Effector memory CD8-positive, alpha-beta T cell (primary cell): Measurements from ENCODE around the gene PRKCB.
"Not testable (repeated sequence)": the region's sequence is repeated elsewhere in the genome, so short reads cannot be mapped to it uniquely, and the experiment has no call there.

Source experiments
- ATAC-seq: fragments of 150-1000 bp; cut with Tn5 transposase; replicated peaks from 2 replicates; pipeline ENCODE4 v1.10.0; 2021; ENCODE audit warnings: mild to moderate bottlenecking, moderate library complexity
- DNase-seq, 3 experiments: peaks; one replicate each; pipeline ENCODE4 v3.0.0; 2021
- H3K27ac Mint-ChIP-seq, 2 donors: one replicate each; pipeline ENCODE4 v1.8.0; 2022; ENCODE audit warnings: mild to moderate bottlenecking in 2 of 2, mixed read lengths in 2 of 2, moderate library complexity in 2 of 2
- H3K27me3 Mint-ChIP-seq, 2 donors: one replicate each; pipeline ENCODE4 v1.8.0; 2022; ENCODE audit warnings: mixed read lengths in 2 of 2
- H3K36me3 Mint-ChIP-seq: one replicate; pipeline ENCODE4 v1.8.0; 2022; ENCODE audit warnings: mild to moderate bottlenecking, moderate library complexity, mixed read lengths; ENCODE audit not compliant: insufficient read depth
- H3K4me1 Mint-ChIP-seq, 2 donors: one replicate each; pipeline ENCODE4 v1.8.0; 2022; ENCODE audit warnings: low read depth in 2 of 2, mixed read lengths in 2 of 2
- H3K4me3 Mint-ChIP-seq, 2 donors: one replicate each; pipeline ENCODE4 v1.8.0; 2022; ENCODE audit warnings: mild to moderate bottlenecking in 2 of 2, mixed read lengths in 2 of 2, moderate library complexity in 2 of 2
- H3K9me3 Mint-ChIP-seq, 2 donors: one replicate each; pipeline ENCODE4 v1.8.0; 2022; ENCODE audit warnings: mixed read lengths in 2 of 2

PRKCB gene

DNA sequence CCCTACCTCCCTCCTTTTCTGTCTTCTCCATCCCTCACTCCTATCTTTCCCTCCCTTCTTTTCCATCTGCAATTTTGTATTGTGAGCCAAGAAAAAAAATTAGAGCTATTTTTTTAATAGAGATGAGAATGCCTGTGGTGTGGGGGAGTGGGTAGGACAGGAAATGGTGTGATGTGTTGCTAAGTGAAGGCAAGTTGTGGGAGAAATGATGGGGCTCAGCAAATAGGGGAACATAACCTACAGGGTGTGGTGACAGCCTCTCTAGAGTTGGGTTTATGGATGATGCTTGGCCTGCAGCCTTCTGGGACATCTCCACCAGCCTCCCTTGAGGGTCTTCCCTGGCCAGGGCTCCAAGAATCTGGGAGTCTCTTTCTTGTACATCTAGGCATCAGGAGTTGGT, 257.3 kb downstream of the PRKCB start:
- peak overlapping the region in 1 of 2 donors; percentile 35 for H3K27ac Mint-ChIP-seq
- peak; percentile 55 for ATAC-seq
- no peak overlapping the region for H3K4me3 Mint-ChIP-seq
- no peak for DNase-seq
- H3K36me3 Mint-ChIP-seq, result peaks cover 47% of the 10 kb centered on the region
- H3K4me1 Mint-ChIP-seq, result peaks cover 17 to 33% of the 10 kb centered on the region in 2 donors
- H3K27me3 Mint-ChIP-seq, result no peaks in the 10 kb centered on the region
- peaks cover 0 to 5% of the 10 kb centered on the region in 2 donors for H3K9me3 Mint-ChIP-seq

DNA sequence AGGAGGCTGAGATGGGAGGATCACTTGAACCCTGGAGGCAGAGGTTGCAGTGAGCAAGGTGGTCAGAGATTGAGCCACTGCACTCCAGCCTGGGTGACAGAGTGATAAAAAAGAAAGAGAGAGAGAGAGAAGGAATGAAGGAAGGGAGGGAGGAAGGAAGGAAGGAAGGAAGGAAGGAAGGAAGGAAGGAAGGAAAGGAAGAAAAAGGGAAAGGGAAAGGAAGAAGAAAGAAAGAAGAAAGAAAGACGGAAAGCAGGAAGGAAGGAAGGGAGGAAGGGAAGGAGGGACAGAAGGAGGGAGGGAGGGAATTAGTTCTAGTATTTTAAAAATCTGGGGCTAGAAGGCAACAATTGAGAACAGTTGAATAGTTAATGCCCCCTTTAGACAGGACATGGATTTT, 258.9 kb downstream of the PRKCB start:
- peaks cover 16 to 37% of the 10 kb centered on the region in 2 donors for H3K4me1 Mint-ChIP-seq
- peaks cover 0 to 5% of the 10 kb centered on the region in 2 donors for H3K9me3 Mint-ChIP-seq
- peaks cover 43% of the 10 kb centered on the region for H3K36me3 Mint-ChIP-seq
- DNase-seq (no peak), ATAC-seq (no peak)
- H3K27me3 Mint-ChIP-seq, result no peaks in the 10 kb centered on the region
- H3K27ac Mint-ChIP-seq, result peak overlapping the region; percentile 14 to 75
- H3K4me3 Mint-ChIP-seq, result no peak overlapping the region

DNA sequence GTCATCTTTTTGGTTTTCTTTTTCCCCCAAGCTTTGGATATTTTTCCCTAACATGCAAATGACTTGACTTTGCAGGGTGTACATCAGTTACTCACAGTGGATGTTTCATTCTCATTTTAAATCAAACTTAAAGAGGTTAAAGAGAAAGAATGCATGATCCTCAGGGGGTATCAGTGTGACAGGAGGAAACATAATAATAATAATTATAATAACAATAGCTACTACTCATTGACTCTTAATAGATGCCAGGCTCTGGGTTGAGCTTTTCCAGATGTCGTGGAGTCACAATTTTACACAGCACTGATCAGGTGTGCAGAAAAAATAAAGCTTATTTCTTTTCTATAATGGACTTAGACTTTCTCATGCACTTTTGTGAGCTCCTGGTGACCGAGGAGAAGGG, 263.1 kb downstream of the PRKCB start:
- H3K36me3 Mint-ChIP-seq, result peaks cover 41% of the 10 kb centered on the region
- ATAC-seq (no peak), DNase-seq (no peak)
- H3K27me3 Mint-ChIP-seq, result no peaks in the 10 kb centered on the region
- H3K4me3 Mint-ChIP-seq, result no peak overlapping the region
- H3K4me1 Mint-ChIP-seq, result peaks cover 12 to 24% of the 10 kb centered on the region in 2 donors
- H3K9me3 Mint-ChIP-seq, result no peaks in the 10 kb centered on the region
- H3K27ac Mint-ChIP-seq, result peak overlapping the region in 1 of 2 donors; percentile 39

DNA sequence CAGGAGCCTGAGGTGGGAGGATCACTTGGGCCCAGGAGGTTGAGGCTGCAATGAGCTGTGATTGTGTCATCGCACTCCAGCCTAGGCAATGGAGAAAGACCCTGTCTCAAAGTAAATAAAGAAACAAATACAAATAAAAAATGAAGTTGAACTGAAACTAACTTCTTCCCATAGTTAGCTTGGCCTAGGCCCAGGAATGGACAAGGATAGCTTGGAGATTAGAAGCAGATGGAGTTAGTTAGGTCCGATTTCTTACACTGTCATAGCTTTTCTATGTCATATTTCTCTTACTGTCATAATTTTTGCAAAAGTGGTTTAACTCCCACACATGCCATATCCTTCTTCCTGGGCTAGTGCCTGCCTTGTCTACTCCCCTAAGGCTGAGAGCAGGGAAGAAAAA, 265.6 kb downstream of the PRKCB start:
- no peak overlapping the region for H3K27ac Mint-ChIP-seq
- ATAC-seq (no peak), DNase-seq (no peak)
- H3K27me3 Mint-ChIP-seq, result no peaks in the 10 kb centered on the region
- H3K36me3 Mint-ChIP-seq, result peaks cover 21% of the 10 kb centered on the region
- no peak overlapping the region for H3K4me3 Mint-ChIP-seq
- no peaks in the 10 kb centered on the region for H3K9me3 Mint-ChIP-seq
- H3K4me1 Mint-ChIP-seq, result peaks cover 12 to 20% of the 10 kb centered on the region in 2 donors

DNA sequence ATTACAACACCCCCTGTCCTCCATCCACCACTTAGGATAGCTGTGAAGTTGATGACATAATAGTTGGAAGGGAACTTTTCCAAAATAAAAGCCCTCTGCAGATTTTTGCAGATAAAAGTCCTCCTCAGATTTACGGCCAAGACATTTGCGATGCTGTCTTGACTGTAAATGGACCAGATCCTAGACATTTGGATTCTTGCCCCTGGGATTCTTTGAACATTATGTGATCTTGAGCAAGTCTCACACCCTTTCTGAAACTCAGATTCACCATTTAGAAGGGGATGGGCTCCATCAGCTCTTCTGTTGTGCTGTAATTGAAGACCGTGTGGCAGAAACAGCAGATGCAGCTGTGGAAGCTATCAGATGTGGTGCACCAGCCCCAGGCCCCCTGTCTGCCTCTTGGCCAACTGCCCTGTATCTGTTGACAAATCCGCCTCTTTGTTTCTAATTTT, 266.5 kb downstream of the PRKCB start:
- Mint-ChIP-seq H3K4me1 (peaks cover 12 to 22% of the 10 kb centered on the region in 2 donors), H3K36me3 (peaks cover 17% of the 10 kb centered on the region), H3K27me3 (no peaks in the 10 kb centered on the region), H3K9me3 (no peaks in the 10 kb centered on the region), H3K27ac (peak overlapping the region; percentile 20 to 39), H3K4me3 (no peak overlapping the region)
- ATAC-seq, result no peak
- no peak for DNase-seq

DNA sequence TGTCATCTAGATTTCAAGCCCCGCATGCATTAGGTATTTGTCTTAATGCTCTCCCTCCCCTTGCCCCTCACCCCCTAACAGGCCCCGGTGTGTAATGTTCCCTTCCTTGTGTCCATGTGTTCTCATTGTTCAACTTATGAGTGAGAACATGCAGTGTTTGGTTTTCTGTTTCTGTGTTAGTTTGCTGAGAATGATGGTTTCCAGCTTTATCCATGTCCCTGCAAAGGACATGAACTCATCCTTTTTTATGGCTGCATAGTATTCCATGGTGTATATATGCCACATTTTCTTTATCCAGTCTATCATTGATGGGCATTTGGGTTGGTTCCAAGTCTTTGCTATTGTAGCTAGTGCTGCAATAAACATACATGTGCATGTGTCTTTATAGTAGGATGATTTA, 269.7 kb downstream of the PRKCB start:
- H3K4me1 Mint-ChIP-seq, result peaks cover 2 to 11% of the 10 kb centered on the region in 2 donors
- H3K27me3 Mint-ChIP-seq, H3K4me3 Mint-ChIP-seq, H3K9me3 Mint-ChIP-seq, ATAC-seq, DNase-seq, H3K27ac Mint-ChIP-seq: not testable (repeated sequence)
- H3K36me3 Mint-ChIP-seq, result peaks cover 13% of the 10 kb centered on the region

DNA sequence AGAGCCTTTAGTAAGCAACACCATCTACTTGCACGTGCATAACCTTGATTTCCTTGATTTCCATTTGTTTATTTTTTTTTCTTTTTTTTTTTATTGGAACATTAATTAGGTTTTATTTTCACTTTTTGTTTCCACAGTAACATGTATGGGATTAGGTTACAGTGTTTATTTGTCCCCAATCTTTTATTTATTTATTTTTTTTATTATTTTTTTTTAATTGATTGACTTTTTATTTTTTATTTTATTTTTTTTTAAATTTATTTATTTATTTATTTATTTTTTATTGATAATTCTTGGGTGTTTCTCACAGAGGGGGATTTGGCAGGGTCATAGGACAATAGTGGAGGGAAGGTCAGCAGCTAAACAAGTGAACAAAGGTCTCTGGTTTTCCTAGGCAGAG, 272.3 kb downstream of the PRKCB start:
- not testable (repeated sequence) for H3K27me3 Mint-ChIP-seq, H3K9me3 Mint-ChIP-seq, DNase-seq, ATAC-seq, H3K27ac Mint-ChIP-seq, H3K4me3 Mint-ChIP-seq
- Mint-ChIP-seq H3K4me1 (peaks cover 0 to 16% of the 10 kb centered on the region in 2 donors), H3K36me3 (peaks cover 19% of the 10 kb centered on the region)

DNA sequence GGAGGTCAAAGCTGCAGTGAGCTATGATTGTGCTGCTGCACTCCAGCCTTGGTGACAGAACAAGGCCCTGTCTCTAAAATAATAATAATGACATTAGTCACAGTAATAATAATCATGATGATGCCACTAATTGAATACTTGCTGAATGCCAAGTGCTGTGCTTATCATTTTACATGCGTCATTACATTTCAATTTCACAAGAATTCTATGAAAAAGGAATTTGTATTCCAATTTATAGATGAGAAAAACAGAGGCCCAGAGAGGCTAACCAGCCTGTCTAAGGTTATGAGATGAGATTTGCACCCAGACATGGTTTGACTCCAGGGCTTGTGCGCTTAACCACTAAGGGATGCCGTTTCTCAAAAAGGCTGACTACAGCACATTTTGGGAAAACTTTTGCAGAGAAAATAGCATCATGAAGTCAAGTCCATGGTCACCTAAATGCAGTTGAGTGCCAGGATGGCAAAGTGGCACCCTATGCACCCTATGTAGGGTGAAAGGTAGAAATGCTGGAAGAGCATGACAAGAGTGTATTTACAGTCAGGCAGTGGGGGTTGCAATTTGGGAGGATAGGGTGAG, 276.0 kb downstream of the PRKCB start:
- Mint-ChIP-seq H3K27me3 (no peaks in the 10 kb centered on the region), H3K4me3 (no peak overlapping the region), H3K9me3 (no peaks in the 10 kb centered on the region), H3K36me3 (peaks cover 31% of the 10 kb centered on the region), H3K4me1 (peaks cover 0 to 28% of the 10 kb centered on the region in 2 donors), H3K27ac (peak overlapping the region; percentile 51 to 75)
- DNase-seq, result no peak
- no peak for ATAC-seq

DNA sequence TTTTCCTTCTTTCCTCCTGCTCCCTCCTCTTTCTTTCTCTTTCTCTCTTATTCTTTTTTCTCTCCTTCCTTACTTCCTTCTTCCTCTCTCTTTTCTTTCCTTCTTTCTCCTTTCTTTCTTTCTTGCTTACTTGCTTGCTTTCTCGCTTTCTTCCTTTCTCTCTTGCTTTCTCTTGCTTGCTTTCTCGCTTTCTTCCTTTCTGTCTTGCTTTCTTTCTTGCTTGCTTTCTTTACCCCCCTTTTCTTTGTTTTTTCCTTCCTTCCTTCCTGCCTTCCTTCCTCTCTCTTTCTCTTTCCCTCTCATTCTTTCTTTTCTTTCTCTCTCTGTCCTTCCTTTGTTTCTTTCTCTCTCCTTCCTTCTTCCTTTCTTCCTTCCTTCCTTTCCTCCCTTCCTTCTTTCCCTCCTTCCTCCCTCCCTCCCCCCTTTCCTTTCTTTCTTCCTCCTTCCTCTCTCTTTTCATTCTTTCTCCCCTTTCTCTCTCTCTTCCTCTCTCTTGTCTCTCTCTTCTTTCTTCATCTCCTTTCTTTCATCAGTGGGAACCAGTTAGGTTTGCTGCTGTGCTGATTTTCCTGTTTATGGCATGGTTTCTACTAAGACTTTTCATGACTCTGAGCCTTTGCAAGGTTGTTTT, 277.4 kb downstream of the PRKCB start:
- DNase-seq, result no peak
- peaks cover 29% of the 10 kb centered on the region for H3K36me3 Mint-ChIP-seq
- ATAC-seq, result no peak
- peak overlapping the region in 1 of 2 donors; percentile 9 for H3K27ac Mint-ChIP-seq
- H3K4me3 Mint-ChIP-seq, result no peak overlapping the region
- H3K9me3 Mint-ChIP-seq, result no peaks in the 10 kb centered on the region
- H3K4me1 Mint-ChIP-seq, result peaks cover 0 to 22% of the 10 kb centered on the region in 2 donors
- no peaks in the 10 kb centered on the region for H3K27me3 Mint-ChIP-seq

DNA sequence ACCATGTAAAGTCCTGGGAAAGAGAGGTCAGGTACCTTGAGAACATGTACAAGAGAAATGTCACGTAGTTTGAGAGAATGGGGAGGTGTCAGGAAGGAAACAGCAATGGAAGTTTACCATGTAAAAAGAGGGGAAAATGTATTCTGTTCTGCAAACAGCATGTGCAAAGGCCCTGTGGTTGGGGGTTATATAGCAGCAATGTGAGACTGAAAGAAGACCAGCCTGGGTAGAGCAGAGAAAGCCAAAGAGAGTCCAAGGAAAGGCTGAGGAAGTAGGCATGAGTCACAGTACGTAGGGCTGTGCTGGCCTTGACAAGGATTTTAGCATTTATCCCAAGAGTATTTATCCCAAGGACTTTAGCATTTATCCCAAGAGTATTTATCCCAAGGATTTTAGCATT, 279.1 kb downstream of the PRKCB start:
- Mint-ChIP-seq H3K9me3 (no peaks in the 10 kb centered on the region), H3K27me3 (no peaks in the 10 kb centered on the region), H3K36me3 (peaks cover 29% of the 10 kb centered on the region), H3K4me1 (peaks cover 0 to 25% of the 10 kb centered on the region in 2 donors), H3K27ac (no peak overlapping the region), H3K4me3 (no peak overlapping the region)
- no peak for DNase-seq
- no peak for ATAC-seq

DNA sequence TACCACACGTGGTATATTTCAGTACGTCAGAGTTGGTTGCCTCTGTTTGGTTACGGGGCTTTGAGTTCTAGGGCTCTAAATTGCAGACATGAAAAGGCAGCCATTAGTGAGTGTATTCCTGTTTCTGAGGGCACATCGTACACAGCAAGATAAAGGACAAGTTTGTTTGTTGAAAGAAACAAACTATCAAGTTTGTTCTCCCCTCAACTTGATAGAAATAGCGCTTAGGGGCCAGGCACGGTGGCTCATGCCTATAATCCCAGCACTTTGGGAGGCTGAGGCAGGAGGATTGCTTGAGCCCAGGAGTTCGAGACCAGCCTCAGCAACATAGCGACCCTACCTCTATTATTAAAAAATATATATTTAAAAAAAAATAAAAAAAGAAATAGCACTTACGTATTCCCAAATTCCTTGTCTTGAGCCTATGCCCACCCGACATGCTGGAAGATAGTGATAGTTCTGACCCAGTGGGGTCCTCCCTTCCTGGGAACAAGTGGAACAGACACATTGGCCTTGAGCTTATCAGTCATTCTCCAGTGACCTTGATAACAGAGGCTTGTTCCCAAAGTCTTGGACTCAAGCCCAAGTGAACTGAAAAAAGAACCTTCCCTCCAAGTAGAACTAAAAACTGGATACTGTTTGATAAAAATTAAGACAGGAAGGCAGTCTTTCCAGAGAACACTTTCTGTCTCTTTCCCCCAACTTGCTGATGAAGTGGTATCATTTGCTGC, 280.4 kb downstream of the PRKCB start:
- peaks cover 5 to 25% of the 10 kb centered on the region in 2 donors for H3K4me1 Mint-ChIP-seq
- no peak overlapping the region for H3K4me3 Mint-ChIP-seq
- DNase-seq, result no peak
- no peaks in the 10 kb centered on the region for H3K27me3 Mint-ChIP-seq
- no peak for ATAC-seq
- H3K36me3 Mint-ChIP-seq, result peaks cover 28% of the 10 kb centered on the region
- no peak overlapping the region for H3K27ac Mint-ChIP-seq
- H3K9me3 Mint-ChIP-seq, result no peaks in the 10 kb centered on the region

DNA sequence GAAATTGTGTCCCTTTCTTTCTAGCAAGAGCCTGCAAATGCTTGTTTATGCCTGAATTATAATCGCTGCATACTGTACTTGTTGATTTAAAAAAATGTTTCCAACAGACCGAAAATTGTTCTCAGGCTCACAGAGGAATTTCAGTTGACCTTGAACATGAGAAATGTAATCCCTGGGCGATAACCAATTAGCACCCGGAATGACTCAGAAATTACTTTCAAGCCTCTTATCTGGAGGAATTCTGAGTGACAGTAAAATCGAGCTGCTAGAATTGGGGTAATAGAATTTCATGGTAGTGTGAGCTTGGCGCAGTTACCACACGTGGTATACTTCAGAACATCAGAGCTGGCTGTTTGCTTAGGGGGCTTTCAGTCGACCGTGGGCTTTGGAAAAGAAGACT, 281.2 kb downstream of the PRKCB start:
- Mint-ChIP-seq H3K27ac (no peak overlapping the region), H3K36me3 (peaks cover 26% of the 10 kb centered on the region), H3K4me1 (peaks cover 5 to 20% of the 10 kb centered on the region in 2 donors), H3K4me3 (no peak overlapping the region), H3K27me3 (no peaks in the 10 kb centered on the region), H3K9me3 (no peaks in the 10 kb centered on the region)
- ATAC-seq (no peak), DNase-seq (no peak)

DNA sequence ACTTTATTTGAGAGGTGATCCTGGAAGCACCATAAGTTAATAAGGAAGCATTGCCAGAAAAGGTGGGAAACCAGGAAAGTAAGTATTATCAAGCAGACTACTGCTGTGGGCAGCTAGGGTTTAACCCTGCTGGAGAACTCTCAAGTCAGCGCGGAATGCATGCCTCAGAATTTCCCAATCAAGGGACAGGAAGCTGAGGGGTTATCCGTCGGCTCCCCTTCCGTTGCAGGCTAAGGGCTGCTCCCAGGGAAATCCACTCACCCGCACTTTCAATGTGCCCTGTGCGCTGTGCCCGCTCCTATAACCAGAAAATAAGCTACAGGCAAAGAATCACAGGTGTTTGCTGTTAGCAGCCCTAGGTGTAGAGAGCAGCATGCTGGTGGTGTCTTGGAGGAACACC, 281.9 kb downstream of the PRKCB start:
- DNase-seq (no peak), ATAC-seq (no peak)
- Mint-ChIP-seq H3K36me3 (peaks cover 28% of the 10 kb centered on the region), H3K27ac (no peak overlapping the region), H3K27me3 (no peaks in the 10 kb centered on the region), H3K4me1 (peaks cover 5 to 20% of the 10 kb centered on the region in 2 donors), H3K4me3 (no peak overlapping the region), H3K9me3 (no peaks in the 10 kb centered on the region)
